CD4-positive, alpha-beta T cell treated with Interleukin-10 for 1 hour (primary cell): ENCODE results near the gene SNRPD2.
"Not testable (repeated sequence)": the region's sequence is repeated elsewhere in the genome, so short reads cannot be mapped to it uniquely, and the experiment has no call there.

Experiments used
- DNase-seq: peaks from one replicate; pipeline ENCODE4 v3.0.0-alpha.2; 2020

The SNRPD2 gene

DNA sequence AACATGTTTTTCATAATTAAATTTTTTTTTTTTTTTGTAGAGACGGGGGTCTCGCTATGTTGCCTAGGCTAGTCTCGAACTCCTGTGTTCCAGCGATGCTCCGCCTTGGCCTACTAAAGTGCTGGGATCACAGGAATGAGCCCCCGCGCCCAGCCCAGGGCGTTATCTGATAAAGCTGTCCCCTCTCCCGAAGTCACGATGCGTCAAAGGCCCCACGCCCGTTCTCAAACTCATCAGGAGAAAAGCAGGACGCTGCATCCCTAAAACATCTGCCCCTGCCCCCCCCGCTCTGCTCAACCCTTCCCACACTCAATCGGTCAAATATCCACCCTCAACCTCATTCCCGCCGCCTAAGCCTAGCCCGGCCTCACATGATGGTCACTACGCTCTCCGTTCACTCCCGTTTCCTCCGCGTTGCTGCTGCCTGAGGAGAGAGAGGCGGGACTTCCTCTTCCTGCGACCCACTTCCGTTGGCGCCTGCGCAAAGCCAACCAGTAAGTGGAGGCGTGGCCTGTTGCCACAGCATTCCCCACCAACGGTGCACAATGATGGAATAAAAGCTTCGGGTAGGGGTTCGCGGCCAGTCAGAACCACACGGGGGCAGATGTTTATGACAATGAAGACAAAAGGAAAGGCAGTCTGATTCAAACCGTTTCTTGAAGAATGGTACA is at the start of gene SNRPD2:
SNRPD2 (minus strand) TSS at position 438 of the 671 bp plus-strand sequence; CDS start at position 373, 65 bp downstream.
- peak; percentile 94 for DNase-seq

- no peak for DNase-seq
Measured at GRCh38 chr19:45739498-45740439, 48.0 kb upstream of the SNRPD2 start.

GRCh38 chr19:45733160-45733810 is 41.5 kb upstream of the SNRPD2 start, which contains the start of gene MEIOSIN:
MEIOSIN (plus strand) TSS chr19:45733439; CDS start chr19:45735377, 1,938 bp downstream.
- DNase-seq, result no peak

GRCh38 chr19:45730368-45731288 is 38.9 kb upstream of the SNRPD2 start, which contains the start of gene FBXO46:
FBXO46 (minus strand) TSS chr19:45730896; CDS start chr19:45713495, 17,401 bp downstream.
- peak; percentile 96 for DNase-seq

DNA sequence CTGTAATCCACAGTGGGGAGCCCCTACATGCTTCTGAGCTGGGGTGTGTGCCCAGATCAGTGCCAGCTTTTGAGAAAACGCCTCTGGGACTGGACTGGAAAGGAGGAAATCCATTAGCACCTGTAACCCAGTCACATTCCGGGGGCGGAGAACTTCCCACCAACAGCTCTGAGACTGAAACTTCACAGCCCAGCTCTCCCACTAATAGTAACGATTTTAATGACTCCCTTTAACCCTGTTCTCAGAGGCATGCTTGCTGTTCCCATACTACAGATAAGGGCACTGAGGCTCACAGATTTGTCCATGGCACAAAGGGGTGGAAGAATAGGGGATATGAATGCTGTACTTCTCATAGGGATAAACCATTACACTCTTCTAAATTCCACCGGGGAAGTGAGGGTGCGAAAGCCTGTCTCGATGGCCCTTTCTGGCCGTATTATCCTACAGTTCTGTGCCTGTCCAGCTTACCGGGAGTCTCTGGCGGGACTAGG is 38.1 kb upstream of the SNRPD2 start:
- no peak for DNase-seq

DNA sequence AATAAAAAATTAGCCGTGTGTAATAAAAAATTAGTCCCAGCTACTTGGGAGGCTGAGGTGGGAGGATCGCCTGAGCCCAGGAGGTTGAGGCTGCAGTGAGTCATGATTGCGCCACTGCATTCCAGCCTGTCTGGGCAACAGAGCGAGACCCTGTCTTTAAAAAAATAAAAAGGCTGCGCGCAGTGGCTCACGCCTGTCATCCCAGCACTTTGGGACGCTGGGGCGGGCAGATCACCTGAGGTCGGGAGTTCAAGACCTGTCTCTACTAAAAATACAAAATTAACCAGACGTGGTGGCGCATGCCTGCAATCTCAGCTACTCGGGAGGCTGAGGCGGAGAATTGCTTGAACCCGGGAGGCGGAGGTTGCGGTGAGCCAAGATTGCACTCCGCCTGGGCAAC is 36.9 kb upstream of the SNRPD2 start:
- DNase-seq, result not testable (repeated sequence)

DNA sequence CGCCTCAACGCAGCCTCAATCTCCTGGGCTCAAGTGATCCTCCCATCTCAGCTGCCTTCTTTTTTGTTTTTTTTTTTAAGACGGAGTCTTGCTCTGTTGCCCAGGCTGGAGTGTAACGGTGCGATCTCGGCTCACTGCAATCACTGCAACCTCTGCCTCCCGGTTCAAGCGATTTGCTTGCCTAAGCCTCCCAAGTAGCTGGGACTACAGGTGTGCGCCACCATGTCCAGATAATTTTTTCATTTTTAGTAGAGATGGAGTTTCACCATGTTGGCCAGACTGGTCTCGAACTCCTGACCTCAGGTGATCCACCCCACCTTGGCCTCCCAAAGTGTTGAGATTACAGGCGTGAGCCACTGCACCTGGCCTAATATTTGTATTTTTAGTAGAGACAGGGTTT is 28.3 kb upstream of the SNRPD2 start:
- DNase-seq, result not testable (repeated sequence)

DNA sequence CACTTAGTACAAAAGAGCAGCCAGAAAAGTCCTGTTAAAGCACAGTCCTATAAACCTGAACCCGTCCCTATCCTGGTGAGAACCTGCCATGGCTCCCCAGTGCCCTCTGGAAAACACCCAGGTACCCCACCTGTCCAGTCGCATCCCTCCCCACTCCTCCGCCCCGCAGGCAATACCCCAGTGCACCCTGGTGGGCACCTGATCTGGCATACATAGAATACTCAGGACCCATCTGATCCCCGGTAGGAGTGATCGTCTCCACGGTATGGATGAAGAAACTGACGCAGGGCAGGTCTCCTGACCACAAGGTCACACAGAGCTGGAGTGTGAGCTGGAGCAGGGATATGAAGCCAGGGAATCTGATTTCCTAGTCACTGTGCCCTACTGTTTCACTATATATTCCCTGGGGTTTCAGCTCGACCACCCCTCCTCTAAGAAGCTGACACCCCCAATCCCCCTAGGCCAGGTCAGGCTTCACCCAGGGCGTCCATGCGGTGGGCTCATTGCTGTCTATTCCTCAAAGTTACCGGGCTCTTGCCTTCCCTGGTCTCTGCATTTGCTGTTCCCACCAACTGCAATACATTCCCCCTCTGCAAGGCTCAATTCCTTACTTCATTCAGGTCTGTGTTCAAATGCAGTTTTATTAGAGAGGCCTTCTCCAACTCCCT is 26.4 kb upstream of the SNRPD2 start:
- no peak for DNase-seq

- DNase-seq, result peak; percentile 99
Measured at GRCh38 chr19:45717131-45717982, 25.6 kb upstream of the SNRPD2 start.

DNA sequence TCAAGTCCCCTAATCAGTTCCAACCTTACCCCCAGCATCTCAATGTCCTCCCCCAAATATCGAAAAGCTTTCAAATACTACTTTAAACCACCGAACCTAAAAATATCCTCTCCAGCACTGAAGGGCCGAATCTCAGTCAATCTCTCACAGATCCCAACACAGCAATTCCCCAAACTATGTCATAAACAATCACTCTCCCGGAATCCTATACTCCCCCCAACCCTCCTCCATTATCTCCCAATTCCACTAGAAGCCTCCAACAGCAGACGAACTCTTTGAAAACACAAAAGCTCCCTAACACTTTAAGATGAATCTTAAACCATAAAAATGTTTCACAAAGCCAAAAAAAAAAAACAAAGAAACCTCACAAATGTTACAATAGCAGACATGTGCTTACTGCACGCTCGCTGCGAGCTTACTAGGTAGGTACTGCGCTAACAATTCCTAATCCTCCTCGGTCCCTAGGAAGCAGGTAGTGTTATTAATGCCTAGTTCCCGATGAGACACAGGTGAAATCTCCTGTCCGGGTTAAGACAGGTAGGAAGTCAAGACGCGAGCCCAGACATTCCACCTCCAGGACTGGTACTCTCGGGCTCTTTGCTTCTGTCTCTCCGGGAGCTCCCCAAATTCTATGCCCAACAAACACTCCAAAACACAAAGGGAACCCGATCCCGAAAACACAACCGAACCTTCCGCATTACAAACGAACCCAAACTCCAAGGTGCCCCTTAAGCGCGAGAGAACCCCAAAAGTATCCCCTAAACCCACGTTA is 24.8 kb upstream of the SNRPD2 start:
- DNase-seq, result no peak

DNA sequence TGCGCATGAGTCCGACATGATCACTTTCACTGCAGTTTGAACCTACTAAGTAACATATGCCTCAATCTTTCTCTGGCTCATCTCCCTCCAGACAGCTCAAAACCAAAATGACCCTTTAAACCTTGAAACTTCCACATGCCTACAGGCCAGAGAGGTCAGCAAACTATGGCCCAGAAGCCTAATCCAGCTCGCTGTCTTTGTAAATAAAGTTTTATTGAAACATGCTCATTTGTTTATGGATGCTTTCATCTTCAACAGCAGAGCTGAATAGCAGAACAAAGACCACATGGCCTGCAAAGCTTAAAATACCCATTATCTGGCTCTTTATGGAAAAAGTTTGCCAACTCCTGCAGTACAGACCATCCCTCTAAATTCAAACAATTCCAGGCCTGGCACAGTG is 23.4 kb upstream of the SNRPD2 start:
- no peak for DNase-seq

GRCh38 chr19:45713141-45713540 is 21.4 kb upstream of the SNRPD2 start:
- no peak for DNase-seq

DNA sequence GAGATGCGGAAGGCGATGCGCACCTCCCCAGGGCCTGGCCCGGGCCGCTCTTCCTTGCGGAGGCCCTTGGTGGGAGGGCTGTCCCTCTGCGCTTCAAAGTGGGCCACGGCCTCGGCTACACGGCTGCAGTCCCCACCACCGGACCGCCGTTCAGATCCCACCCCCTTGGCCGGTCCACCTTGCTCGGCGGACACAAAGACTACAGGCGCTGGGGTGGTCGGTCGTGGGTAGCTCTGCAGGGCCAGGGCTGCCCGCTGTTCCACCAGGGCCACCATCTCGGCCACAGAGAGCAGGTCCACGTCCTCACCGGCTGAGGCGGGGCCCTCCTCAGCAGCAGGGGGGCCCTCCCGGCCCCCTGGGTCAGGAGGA is 20.9 kb upstream of the SNRPD2 start:
- no peak for DNase-seq

- DNase-seq, result no peak
Measured at GRCh38 chr19:45711851-45712698, 20.3 kb upstream of the SNRPD2 start.

DNA sequence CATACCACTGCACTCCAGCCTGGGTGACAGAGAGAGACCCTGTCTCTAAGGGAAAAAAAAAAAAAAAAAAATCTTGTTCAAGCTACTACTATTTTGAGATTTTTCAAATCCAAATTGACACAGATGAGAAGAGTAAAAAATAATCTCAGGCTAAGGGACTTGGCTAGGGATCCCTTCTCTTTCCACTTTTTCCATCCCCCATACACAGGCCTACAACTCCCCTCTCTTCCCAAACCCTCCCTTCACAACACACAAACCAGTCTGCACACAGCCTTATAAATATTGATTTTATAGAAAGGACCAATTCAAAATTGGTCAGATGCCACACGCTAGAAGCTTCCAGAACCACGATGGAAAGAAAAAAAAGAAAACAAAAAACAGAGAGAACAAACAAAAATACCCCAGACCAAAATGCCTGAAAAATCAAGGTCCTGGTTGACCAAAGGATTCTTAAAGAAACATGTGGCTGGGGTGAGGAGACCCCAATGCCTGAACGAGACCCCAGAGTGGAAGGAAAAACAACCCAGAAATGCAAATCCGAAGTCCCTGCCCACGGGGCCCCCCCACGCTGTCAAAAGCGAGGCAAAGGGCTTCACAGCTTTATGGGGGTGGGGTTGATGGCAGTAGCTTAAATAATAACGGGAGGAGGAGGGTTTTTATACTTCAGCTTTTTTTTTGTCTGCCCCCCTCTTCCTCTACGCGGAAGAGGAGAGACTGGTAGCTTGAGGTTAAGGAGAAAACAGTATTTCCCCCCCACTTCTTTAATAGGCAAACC is 18.8 kb upstream of the SNRPD2 start:
- DNase-seq, result no peak

GRCh38 chr19:45705710-45706415 is 14.1 kb upstream of the SNRPD2 start:
- DNase-seq, result no peak

DNA sequence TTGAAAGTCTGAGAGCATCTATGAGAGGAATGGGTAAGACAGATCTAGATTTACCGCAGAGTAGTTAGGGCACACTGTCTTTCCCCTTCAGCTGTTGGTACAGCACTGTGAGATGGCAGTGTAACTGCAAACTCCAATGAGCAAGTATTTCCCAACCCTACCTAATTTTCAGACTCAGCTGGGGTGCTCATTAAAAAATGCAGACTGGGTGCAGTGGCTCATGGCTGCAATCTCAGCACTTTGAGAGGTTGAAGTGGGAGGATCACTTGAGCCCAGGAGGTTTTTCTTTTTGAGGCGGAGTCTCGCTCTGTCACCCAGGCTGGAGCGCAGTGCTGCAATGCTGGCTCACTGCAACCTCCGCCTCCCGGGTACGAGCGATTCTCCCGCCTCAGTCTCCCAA is 13.4 kb upstream of the SNRPD2 start:
- DNase-seq, result no peak
